ENCODE data around the gene AGAP6.
"Not testable (repeated sequence)": the region's sequence is repeated elsewhere in the genome, so short reads cannot be mapped to it uniquely, and the experiment has no call there.

The AGAP6 gene

GRCh38 chr10:49988376-49988775 is at the start of gene AGAP6:
AGAP6 (plus strand) TSS chr10:49988406; CDS start chr10:49988716, 310 bp downstream.
- not testable (repeated sequence) for DNase-seq

GRCh38 chr10:49941447-49942338 is 46.5 kb upstream of the AGAP6 start, which contains the start of the genes PARG and TIMM23B:
PARG (minus strand) TSS chr10:49942027; CDS start chr10:49941725, 302 bp downstream.
TIMM23B (plus strand) TSS chr10:49942053; CDS start chr10:49942195, 142 bp downstream.
- DNase-seq: peak; percentile 90

- DNase-seq: not testable (repeated sequence)
Observed at GRCh38 chr10:49942339-49942705, 45.9 kb upstream of the AGAP6 start.

GRCh38 chr10:49943607-49944006 is 44.6 kb upstream of the AGAP6 start:
- DNase-seq: not testable (repeated sequence)

GRCh38 chr10:49948142-49948541 is 40.1 kb upstream of the AGAP6 start:
- not testable (repeated sequence) for DNase-seq

DNA sequence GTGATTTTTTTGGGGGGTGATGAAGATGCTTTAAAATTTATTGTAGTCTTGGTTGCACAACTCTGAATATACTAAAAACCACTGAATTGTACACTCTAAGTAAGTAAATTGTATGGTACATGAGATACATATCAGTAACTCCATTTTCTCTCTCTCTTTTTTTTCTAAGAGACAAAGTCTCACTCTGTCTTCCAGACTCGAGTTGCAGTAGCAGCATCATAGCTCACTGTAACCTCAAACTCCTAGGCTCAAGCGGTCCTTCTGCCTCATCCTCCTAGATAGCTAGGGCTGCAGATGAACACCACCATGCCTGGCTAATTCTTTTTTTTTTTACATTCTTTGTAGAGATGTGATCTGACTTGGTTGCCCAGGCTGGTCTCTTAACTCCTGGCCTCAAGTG is 39.5 kb upstream of the AGAP6 start:
- not testable (repeated sequence) for DNase-seq

- not testable (repeated sequence) for DNase-seq
Observed at GRCh38 chr10:49952006-49952405, 36.2 kb upstream of the AGAP6 start.

DNA sequence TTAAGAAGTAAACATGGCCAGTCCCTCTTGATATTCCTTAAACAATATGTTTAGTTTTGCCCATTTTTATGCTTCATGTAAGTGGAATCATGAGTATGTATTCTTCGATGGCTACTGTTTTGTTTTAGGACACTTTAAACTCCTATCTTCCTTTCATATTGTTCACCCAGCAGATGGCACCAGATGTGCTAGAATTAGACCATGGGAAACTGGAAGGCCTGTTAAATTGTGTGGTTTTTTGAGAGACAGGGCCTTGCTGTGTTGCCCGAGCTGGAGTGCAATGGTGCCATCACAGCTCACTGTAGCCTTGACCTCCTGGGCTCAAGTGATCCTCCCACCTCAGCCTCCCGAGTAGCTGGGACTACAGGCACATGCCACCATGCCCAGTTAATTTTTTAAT is 35.1 kb upstream of the AGAP6 start:
- DNase-seq: not testable (repeated sequence)

DNA sequence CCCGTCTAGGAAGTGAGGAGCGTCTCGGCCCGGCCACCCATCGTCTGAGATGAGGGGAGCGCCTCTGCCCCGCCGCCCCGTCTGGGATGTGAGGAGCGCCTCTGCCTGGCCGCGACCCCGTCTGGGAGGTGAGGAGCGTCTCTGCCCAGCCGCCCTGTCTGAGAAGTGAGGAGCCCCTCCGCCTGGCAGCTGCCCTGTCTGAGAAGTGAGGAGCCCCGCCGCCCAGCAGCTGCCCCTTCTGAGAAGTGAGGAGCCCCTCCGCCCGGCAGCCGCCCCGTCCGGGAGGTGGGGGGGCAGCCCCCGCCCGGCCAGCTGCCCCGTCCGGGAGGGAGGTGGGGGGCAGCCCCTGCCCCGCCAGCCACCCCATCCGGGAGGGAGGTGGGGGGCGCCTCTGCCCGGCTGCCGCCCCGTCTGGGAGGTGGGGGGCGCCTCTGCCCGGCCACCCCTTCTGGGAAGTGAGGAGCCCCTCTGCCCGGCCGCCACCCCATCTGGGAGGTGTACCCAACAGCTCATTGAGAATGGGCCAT is 17.8 kb upstream of the AGAP6 start:
- not testable (repeated sequence) for DNase-seq

- DNase-seq: not testable (repeated sequence)
Observed at GRCh38 chr10:49971466-49971865, 16.7 kb upstream of the AGAP6 start.

DNA sequence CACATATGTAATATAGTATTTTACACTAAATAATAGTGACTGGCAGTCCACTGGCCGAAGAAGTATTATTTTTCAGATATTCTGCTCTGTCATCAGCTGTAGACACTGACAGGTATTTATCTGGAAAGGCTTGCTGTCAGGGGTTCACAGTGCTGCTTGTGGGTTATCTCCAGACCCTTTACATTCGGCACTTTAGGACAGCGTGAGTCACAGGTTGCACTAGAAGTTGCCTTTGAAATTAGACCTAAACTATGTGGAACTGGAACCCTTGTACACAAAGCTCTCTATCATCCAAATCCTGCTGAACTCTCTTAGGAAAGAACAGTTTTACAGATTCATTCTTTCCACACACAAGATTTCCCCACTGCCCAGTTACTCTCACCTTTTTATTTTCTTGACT is 16.1 kb upstream of the AGAP6 start:
- DNase-seq: not testable (repeated sequence)

- DNase-seq: not testable (repeated sequence)
Observed at GRCh38 chr10:49977756-49978155, 10.4 kb upstream of the AGAP6 start.

GRCh38 chr10:49987207-49987606 is 999 bp upstream of the AGAP6 start:
- not testable (repeated sequence) for DNase-seq

GRCh38 chr10:49995321-49995720 is 7.1 kb downstream of the AGAP6 start:
- DNase-seq: not testable (repeated sequence)

GRCh38 chr10:50014024-50014423 is 25.8 kb downstream of the AGAP6 start:
- DNase-seq: not testable (repeated sequence)

GRCh38 chr10:50015596-50016220 is 27.5 kb downstream of the AGAP6 start:
- DNase-seq: not testable (repeated sequence)

GRCh38 chr10:50016926-50017325 is 28.7 kb downstream of the AGAP6 start:
- not testable (repeated sequence) for DNase-seq

DNA sequence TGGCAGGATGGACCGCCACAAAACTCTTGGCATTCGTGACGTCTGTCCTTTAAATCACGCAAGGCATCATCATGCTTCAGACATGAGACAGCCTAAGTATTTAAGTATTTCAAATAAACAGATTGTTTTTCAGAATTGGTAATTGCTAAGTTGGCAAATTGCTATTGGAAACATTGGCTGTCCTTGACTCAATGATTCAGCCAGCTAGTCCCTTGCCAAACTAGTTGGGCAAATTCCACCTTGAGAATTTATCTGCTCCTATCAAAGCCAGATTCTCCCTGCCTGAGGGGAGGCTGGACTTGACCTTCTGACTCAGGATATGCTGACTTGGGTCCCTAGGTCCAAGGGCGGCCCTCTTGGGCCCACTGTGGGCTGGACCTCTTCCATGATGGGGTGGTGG is 29.4 kb downstream of the AGAP6 start:
- not testable (repeated sequence) for DNase-seq

GRCh38 chr10:50019279-50019678 is 31.1 kb downstream of the AGAP6 start:
- DNase-seq: not testable (repeated sequence)

DNA sequence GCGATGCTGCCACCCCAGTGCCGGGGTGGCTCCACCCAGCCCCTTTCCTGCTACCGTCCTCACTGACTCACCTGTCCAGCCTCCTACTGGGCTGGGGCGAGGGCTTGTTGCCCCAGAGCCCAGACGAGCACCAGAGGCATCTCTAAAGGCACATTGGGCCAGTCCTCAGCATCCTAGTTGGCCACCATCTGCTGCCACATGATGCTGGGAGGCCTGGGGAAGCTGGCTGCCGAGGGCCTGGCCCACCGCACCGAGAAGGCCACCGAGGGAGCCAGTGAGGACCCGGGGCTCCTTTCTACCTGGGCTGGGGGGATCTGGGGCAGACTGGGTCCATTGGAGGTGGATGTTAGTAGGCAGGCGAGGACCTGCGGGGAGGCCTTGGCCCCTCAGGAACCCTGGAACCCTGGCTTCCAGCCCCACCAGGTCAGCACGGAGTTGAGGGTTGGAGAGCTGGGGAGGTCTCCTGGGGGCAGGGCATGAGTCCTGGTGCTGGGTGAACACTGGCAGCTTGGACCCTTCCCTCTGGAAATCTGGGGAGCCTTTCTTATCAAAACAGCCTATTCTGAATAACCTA is 32.3 kb downstream of the AGAP6 start:
- not testable (repeated sequence) for DNase-seq

DNA sequence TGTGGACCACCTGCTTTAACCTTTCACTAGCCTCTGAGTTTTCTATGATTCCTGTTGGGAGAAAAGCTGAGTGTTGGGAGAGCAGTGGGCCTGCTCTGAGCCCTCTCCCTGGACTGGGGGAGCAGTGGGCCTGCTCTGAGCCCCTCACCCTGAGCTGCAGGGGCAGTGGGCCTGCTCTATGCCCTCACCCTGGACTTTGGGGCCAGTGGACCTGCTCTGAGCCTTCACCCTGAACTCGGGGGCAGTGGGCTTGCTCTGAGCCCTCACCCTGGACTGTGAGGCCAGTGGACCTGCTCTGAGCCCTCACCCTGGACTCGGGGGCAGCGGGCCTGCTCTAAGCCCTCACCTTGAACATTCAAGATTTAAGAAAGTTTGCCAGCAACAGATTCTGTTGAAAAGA is 33.4 kb downstream of the AGAP6 start:
- DNase-seq: no peak

DNA sequence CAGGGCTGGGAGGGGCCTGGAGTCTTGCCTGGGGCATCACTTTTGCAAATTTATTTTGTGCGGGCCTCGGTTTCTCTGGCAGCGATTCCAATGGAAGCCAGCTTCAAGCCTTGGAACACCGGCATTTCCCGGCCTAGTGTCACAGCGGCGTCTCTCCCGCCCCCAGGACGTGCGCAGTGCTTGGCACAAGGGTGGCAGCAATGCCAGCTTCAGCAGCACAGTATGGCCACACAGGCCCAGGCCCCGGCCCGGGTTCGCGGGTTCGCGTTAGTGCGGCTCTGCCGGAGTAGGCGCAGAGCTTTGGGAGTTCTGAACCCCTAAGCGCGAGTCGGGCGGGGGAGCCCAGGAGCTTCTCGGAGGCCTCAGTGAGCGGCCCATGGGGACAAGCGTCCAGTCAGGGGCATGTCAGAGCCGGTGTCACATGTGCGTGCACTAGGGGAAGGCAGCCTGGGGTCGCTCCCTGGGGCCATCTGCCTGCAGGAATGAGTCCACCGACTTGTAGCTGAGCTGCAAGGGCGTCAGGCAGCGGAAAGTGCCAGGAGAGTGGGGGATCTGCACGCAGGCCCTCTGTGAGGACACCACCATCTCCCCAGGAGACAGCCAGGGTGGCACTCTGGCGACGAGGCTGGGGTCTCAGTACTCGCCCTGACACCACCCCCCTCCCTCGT is 36.6 kb downstream of the AGAP6 start:
- not testable (repeated sequence) for DNase-seq

DNA sequence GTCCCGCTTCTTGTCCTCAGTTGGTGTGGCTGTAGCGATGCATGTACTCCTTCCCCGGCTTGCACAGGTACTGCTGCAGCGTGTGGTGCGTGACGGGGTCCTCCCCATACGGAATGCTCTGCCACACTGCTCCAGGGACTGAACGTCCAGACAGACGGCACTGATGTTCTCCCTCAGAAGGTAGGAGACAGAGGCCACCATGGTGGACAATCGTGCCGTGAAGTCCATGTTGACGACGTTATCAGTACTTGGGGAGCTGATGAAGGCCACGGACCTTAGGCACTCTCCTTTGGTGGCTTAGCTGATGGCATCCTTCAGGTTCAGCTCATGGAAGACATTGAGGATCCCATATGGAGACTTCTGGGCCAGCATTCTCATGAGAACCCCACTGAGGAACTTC is 37.4 kb downstream of the AGAP6 start:
- no peak for DNase-seq
